Large intestine (tissue), 3 donors: ENCODE measurements around the gene TIGD3. TPM values are rescaled to one million over a fixed set of nuclear protein-coding genes. Genes with fewer than 3 reads are reported as not detected.

ENCODE experiments used
- DNase-seq, 2 donors: peaks; one replicate each; pipeline versions ENCODE4 v3.0.0 to v3.0.0-alpha.2; 2013
- H3K27ac ChIP-seq: one replicate; pipeline ENCODE4 v1.5.1; 2013; ENCODE audit warnings: low read length
- H3K27me3 ChIP-seq: 2 replicates; pipeline ENCODE4 v1.6.1; 2013; ENCODE audit warnings: low read length; ENCODE audit not compliant: control insufficient read depth, insufficient read depth
- H3K36me3 ChIP-seq: 2 replicates; pipeline ENCODE4 v1.6.1; 2013; ENCODE audit warnings: low read length; ENCODE audit not compliant: control insufficient read depth, insufficient read depth
- H3K4me1 ChIP-seq: one replicate; pipeline ENCODE4 v1.6.1; 2013; ENCODE audit warnings: low read length; ENCODE audit not compliant: control insufficient read depth, insufficient read depth
- H3K4me3 ChIP-seq: one replicate; pipeline ENCODE4 v1.5.1; 2013; ENCODE audit warnings: low read length
- H3K9me3 ChIP-seq: one replicate; pipeline ENCODE4 v1.6.1; 2013; ENCODE audit warnings: mild to moderate bottlenecking, low read depth, low read length, moderate library complexity; ENCODE audit not compliant: control insufficient read depth
- WGBS: methylation state at CpG from one replicate; pipeline ENCODE4 v1.1.5; 2013; ENCODE audit warnings: low lambda C conversion rate; ENCODE audit not compliant: insufficient coverage; 5-methylcytosine and 5-hydroxymethylcytosine counted together
- polyA plus RNA-seq: library from polyadenylated mRNA; unstranded; fragments of 120-200 nt; gene quantifications from one replicate; pipeline ENCODE4 v1.2.1, GENCODE V29; 2013

The TIGD3 gene
- polyA plus RNA-seq, 1 donor = 2.1 TPM

DNA sequence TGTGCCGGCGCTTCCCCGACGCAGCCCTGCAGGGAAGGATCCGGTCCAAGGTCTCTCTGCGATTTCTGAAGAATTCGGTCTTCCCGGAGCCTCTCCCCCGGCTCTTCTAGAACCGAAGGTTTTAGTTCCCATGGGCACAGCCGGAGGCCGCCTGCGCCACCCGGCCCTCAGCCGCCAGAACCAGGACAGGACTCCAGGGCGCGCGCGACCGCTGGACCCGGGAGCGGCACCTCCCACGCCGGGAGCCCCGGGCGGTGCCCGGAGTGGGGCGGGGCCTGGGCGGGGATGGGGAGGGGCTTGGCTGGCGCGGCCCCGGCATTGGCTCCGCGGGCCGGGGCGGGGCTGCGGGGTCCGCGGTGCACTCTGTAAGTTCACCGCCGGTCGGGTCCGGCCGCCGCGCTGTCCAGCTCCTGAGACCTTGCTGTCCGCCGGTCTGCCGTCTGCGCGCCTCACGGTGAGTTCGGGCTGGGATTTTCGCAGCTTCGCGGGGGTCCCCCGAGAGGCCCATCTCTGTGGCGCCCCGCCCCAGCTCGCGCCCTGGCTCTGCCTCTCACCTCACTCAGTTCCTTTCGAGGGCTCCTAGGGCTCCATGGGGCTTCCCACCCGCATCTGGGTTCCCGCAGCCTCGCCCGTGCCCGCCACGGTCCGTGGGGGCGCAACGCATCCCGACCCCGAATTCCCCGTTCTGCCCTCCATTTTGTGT is 39.9 kb upstream of the TIGD3 start, which contains the start of gene CDC42EP2:
Gene CDC42EP2, plus strand, starts transcription at position 366 of the 703 bp plus-strand sequence. CDS start 6,033 bp downstream, outside the sequence.
- H3K36me3 ChIP-seq = no peaks in the 10 kb centered on the region
- peaks cover 28% of the 10 kb centered on the region for H3K4me1 ChIP-seq
- no peaks in the 10 kb centered on the region for H3K9me3 ChIP-seq
- peak; percentile 77 to 92 for DNase-seq
- WGBS = no CpG with 5 or more reads among the region's 74 CpGs
- no peaks in the 10 kb centered on the region for H3K27me3 ChIP-seq
- peak within 1 kb of the TSS; percentile 98 for H3K27ac ChIP-seq
- H3K4me3 ChIP-seq = peak within 1 kb of the TSS; percentile 99

DNA sequence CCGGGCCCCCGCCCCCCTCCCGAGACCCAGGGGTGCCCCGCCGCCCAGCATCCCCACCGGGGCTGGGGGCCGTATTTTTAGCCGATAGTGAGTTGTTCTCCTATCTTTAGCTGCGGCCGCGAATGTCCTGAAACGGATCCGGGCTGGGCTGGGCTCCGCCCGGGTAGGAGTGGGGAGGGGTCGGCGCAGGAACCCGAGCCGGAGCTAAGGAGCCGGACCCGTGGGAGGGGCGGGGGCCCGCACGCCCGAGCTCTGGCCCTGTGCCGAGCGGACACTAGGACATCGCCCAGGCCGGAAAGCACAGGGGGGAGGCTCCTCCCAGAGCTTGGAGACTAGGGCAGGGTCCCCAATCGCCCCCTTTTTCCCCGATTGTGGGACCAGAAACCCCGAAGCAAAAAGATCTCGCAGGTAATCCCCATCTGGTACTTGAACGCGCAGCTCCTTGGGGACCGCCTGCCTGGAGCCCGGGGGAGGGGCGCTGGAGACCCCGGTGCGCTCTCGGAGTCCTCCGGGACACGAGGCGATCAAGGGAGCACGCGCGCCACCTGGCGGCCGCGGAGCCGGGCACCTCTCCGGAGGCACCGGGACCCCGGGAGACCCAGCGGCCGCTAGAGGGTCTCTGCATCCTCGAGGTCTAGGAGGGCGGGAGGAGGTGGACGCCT is 39.2 kb upstream of the TIGD3 start:
- WGBS = no CpG with 5 or more reads among the region's 59 CpGs
- peak overlapping the region; percentile 99 for H3K4me3 ChIP-seq
- no peaks in the 10 kb centered on the region for H3K27me3 ChIP-seq
- peak; percentile 79 to 81 for DNase-seq
- peaks cover 27% of the 10 kb centered on the region for H3K4me1 ChIP-seq
- peak overlapping the region; percentile 98 for H3K27ac ChIP-seq
- no peaks in the 10 kb centered on the region for H3K9me3 ChIP-seq
- no peaks in the 10 kb centered on the region for H3K36me3 ChIP-seq

DNA sequence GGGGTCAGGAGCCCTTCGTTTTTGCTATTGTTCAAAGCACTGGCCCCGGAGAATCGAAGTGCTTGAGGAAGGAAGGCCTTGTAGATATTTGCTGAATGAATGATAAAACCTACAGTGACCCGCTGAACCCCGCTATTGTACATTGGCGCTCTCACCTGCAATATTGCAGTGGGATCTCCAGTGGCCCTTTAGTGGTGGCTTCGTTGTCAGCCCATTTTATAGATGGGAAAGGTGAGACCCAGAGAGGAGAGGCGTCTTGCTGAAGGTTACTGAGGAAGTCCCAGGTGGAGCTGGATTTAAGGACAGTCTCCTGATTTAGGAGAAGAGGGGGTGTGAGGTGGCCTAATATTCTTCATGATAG is 38.7 kb upstream of the TIGD3 start:
- Histone ChIP-seq H3K9me3 (no peaks in the 10 kb centered on the region), H3K27me3 (no peaks in the 10 kb centered on the region), H3K4me1 (peaks cover 22% of the 10 kb centered on the region), H3K36me3 (peaks cover 5% of the 10 kb centered on the region), H3K27ac (peak overlapping the region; percentile 98), H3K4me3 (peak overlapping the region; percentile 99)
- DNase-seq = no peak
- no CpG with 5 or more reads among the region's 8 CpGs for WGBS

DNA sequence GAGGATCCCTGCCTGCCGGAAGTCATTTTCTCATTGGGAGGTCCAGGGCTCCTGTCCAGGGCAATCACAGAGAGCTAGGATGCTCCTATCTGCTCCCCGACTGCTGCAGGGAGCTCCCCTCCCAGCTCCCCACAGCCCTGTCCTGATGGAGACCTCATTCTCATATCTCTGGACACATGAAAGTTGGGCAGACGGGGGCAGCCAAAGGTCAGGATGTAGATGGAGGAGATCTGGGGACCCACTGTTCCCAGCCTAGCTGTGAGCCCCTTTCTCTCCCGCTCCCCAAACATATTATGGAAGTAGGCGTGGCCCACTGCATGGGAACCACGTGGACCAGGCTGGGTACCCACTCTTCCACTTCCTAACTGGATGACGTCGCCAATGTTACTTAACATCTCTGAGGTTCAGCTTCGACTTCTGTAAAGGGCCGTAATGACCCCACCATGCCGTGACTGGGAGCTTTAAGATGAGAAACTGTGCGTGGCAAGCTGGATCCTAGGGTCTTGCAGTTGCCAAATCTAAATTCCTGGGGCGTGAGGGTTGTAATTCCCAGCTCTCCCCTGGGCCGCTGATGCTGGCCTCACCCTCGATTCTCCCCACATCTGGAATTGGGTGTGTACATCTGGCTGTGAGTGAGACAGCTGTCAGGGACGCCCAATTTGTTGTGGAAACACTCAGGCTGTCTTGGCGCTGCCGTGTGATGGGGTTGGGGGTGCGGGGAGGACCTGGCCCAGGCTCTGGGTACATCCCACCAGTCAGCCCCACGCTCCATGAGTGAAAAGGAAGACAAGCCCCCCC is 38.1 kb upstream of the TIGD3 start:
- peaks cover 11% of the 10 kb centered on the region for H3K36me3 ChIP-seq
- peak overlapping the region; percentile 99 for H3K4me3 ChIP-seq
- peaks cover 20% of the 10 kb centered on the region for H3K4me1 ChIP-seq
- no CpG with 5 or more reads among the region's 20 CpGs for WGBS
- H3K9me3 ChIP-seq = no peaks in the 10 kb centered on the region
- DNase-seq = peak; percentile 21 to 52
- no peaks in the 10 kb centered on the region for H3K27me3 ChIP-seq
- H3K27ac ChIP-seq = peak overlapping the region; percentile 98

DNA sequence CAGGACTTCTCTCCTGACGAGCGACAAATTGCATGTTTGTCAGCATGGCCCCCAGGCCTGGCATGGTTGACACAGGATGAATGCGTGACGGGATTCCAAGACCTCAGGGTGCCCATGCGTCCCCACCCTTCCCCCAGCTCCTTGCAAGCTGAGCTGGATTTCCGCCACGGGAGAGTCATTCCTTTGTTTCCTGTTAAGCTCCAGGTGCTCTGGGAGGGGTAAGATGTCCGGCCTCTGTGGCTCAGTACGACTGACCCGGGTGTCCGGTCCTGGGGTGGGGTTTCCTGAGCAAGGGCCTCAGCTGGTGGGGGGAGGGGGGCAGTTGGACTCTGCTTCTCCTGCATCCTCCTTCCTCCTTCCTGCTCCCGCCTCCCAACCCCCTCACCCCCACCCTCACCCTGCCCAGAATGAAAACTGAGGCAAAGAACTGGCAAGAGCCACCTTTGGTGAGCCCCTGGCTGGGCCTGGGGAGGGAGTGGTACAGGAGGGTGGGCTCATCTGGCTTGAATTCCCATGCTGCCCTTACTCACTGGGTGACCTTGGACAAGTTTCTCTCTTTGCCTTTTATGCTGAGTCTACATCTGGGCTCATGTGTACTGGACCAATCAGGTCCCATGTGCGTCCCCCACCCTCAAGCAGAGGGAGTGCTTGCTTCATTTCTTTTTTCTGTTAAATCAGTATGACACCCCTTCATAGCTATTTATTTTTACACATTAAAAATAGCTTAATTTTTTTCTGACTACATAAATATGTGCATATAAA is 37.3 kb upstream of the TIGD3 start:
- peaks cover 19% of the 10 kb centered on the region for H3K36me3 ChIP-seq
- 25% methylated on average over 1 of the region's 13 CpGs for WGBS
- H3K4me1 ChIP-seq = peaks cover 20% of the 10 kb centered on the region

DNA sequence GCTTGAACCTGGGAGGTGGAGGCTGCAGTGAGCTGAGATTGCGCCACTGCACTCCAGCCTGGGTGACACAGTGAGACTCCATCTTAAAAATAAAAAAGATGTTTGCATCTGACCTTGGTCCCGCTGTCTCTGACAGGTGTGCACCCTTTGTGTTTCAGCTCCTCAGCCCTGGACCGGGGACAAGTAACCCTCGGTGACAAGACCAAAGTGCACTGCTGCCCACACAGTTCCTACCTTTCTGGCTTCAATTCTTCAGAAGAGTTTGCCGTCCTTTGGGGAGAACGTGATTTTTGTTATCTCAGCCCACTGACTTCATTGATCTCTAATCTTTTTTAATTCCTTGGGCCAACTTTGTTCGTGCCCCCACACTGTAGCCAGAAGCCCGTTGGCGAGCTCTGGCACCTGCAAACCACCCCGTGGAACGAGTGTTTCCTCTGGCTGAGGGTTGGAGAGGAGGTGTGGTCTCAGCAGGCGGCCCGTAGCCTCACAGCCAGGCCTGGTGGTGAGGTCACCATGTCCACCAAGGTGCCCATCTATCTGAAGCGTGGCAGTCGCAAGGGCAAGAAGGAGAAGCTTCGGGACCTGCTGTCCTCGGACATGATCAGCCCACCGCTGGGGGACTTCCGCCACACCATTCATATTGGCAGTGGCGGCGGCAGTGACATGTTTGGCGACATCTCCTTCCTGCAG is 34.0 kb upstream of the TIGD3 start:
- H3K27ac ChIP-seq = no peak overlapping the region
- no peaks in the 10 kb centered on the region for H3K9me3 ChIP-seq
- no peaks in the 10 kb centered on the region for H3K27me3 ChIP-seq
- H3K4me1 ChIP-seq = peaks cover 12% of the 10 kb centered on the region
- no peak overlapping the region for H3K4me3 ChIP-seq
- H3K36me3 ChIP-seq = peaks cover 23% of the 10 kb centered on the region
- WGBS = 80% methylated on average over 2 of the region's 22 CpGs
- DNase-seq = no peak

More for the DNA sequence above, 37.3 kb upstream of the TIGD3 start:
- Histone ChIP-seq H3K4me3 (peak overlapping the region; percentile 27), H3K9me3 (no peaks in the 10 kb centered on the region), H3K27me3 (no peaks in the 10 kb centered on the region), H3K27ac (peak overlapping the region; percentile 98)
- peak; percentile 48 to 74 for DNase-seq

DNA sequence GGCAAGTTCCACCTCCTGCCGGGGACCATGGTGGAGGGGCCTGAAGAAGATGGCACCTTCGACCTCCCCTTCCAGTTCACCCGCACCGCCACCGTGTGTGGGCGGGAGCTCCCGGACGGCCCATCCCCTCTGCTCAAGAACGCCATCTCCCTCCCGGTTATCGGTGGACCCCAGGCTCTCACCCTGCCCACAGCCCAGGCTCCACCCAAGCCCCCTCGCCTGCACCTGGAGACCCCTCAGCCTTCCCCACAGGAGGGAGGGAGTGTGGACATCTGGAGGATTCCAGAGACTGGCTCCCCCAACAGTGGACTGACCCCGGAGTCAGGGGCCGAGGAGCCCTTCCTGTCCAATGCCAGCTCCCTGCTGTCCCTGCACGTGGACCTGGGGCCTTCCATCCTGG is 33.5 kb upstream of the TIGD3 start:
- no peak for DNase-seq
- H3K4me1 ChIP-seq = peaks cover 11% of the 10 kb centered on the region
- H3K36me3 ChIP-seq = peaks cover 23% of the 10 kb centered on the region
- no peak overlapping the region for H3K4me3 ChIP-seq
- H3K27ac ChIP-seq = no peak overlapping the region
- 100% methylated on average over 2 of the region's 15 CpGs for WGBS
- H3K9me3 ChIP-seq = no peaks in the 10 kb centered on the region
- H3K27me3 ChIP-seq = no peaks in the 10 kb centered on the region

DNA sequence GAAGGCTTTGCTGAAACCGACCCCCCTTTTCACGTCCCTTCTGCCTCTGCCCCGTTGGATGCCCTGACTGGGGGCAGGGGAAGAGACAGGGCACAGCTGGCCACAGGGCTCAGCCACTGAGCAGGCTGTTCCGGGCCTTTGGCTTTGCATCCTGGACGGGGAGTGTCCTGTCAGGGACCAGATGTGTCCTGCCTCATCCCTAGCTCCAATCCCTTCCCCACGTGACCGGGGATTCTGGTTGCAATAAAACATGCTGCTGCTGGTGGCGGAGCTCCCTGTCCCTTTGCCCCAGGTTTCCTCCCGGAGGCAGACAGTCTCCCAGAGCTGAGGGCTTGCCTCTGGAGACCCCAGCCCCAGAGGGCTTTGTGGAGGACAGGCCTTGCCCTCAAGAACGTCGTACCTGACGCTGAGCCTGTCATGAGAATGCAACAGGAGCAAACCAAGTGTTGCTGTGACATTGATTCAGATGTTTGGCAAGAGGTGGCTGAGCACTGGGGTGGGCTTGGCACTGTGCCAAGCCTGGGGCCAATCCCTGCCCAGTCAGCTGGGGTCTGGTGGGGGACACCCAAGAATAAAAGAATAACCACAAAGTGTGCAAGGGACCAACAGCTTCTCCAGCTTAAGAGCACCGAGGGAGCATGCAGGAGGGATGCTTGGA is 32.6 kb upstream of the TIGD3 start:
- Histone ChIP-seq H3K27ac (no peak overlapping the region), H3K4me1 (peaks cover 2% of the 10 kb centered on the region), H3K9me3 (no peaks in the 10 kb centered on the region), H3K4me3 (no peak overlapping the region), H3K36me3 (peaks cover 23% of the 10 kb centered on the region), H3K27me3 (no peaks in the 10 kb centered on the region)
- no CpG with 5 or more reads among the region's 13 CpGs for WGBS
- no peak for DNase-seq

DNA sequence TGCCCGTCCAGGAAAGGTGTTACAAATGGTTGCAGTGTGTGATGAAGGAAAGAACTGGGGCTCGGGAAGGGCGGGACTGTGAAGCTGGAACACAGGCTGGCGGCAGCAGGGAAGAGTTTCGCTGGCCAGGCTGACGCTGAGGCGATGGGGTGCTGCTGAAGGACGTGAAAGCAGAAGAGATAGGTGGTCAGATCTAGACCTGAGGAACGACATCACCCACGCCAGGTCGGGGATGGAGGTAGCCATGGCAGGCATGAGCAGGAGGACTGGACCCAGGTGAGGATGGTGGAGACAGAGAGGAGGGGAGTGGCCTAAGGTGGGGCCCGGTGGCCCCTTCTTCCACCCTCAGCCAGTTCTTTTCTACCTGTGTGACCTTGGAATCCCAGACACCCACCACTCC is 30.7 kb upstream of the TIGD3 start:
- H3K36me3 ChIP-seq = peaks cover 23% of the 10 kb centered on the region
- H3K27ac ChIP-seq = no peak overlapping the region
- peaks cover 11% of the 10 kb centered on the region for H3K4me1 ChIP-seq
- DNase-seq = no peak
- no peak overlapping the region for H3K4me3 ChIP-seq
- 67% methylated on average over 3 of the region's 12 CpGs for WGBS
- no peaks in the 10 kb centered on the region for H3K27me3 ChIP-seq
- no peaks in the 10 kb centered on the region for H3K9me3 ChIP-seq
